Measurements from ENCODE around the gene ELAVL1.
"Not testable (repeated sequence)": the region's sequence is repeated elsewhere in the genome, so short reads cannot be mapped to it uniquely, and the experiment has no call there.

ELAVL1 gene

DNA sequence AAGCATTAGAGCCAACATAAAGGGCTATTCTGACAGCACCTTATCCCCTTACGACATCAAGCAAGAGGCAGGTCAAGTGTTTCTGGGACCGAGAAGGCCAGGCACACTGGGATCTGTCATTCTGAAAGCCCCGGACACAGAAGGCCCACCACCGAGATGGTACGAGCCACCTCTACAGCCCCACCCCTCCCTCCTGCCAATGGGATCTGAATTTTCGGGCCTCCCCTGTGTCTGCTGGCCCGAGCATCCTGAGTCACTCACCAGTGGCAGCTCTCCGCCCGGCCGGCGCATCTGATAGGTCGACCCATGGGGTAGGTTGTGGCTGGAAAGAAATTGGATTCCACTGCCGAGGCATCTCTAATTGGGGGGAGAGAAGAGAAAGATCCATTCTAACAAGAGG is 64.6 kb downstream of the ELAVL1 start:
- Histone ChIP-seq H3K4me3 (no peak overlapping the region), H3K9me3 (no peaks in the 10 kb centered on the region), H3K4me1 (peaks cover 8% of the 10 kb centered on the region), H3K27me3 (ENCODE audit: low read depth) (no peaks in the 10 kb centered on the region), H3K36me3 (replicated peaks) (peaks cover 59% of the 10 kb centered on the region)
- DNase-seq (ENCODE audit: low spot score in 2 of 2), result no peak
- in situ Hi-C loops (cut with MboI; ENCODE audit: low sequenced_read_pairs), result loop anchor here (10.0 kb wide), 1 partner anchor 314 kb away; no protein-coding TSS in a partner anchor

DNA sequence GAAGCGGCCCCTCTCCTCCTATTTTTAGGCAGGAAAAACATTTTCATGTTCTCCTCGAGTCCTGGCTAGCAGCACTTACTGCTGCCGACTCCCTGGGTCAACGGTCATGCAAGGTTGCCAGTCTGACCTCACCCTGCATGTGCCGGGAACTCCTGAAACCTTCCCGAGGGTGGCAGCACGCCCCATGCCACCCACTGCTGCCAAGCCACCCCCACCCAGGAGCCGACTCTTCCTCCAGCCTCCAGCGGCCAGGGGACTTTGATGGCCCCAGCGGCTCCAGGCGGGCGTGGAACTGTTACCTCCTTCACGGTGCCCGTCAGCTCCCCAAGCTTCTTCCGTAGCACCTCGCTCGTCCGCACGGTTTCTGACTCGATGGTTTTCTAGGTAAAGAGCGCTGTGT is 70.7 kb downstream of the ELAVL1 start:
- Histone ChIP-seq H3K4me1 (no peaks in the 10 kb centered on the region), H3K9me3 (no peaks in the 10 kb centered on the region), H3K4me3 (no peak overlapping the region), H3K36me3 (replicated peaks) (peaks cover 90% of the 10 kb centered on the region), H3K27me3 (ENCODE audit: low read depth) (no peaks in the 10 kb centered on the region)
- in situ Hi-C loops (cut with MboI; ENCODE audit: low sequenced_read_pairs), result no loop called here
- no peak for DNase-seq (ENCODE audit: low spot score in 2 of 2)

DNA sequence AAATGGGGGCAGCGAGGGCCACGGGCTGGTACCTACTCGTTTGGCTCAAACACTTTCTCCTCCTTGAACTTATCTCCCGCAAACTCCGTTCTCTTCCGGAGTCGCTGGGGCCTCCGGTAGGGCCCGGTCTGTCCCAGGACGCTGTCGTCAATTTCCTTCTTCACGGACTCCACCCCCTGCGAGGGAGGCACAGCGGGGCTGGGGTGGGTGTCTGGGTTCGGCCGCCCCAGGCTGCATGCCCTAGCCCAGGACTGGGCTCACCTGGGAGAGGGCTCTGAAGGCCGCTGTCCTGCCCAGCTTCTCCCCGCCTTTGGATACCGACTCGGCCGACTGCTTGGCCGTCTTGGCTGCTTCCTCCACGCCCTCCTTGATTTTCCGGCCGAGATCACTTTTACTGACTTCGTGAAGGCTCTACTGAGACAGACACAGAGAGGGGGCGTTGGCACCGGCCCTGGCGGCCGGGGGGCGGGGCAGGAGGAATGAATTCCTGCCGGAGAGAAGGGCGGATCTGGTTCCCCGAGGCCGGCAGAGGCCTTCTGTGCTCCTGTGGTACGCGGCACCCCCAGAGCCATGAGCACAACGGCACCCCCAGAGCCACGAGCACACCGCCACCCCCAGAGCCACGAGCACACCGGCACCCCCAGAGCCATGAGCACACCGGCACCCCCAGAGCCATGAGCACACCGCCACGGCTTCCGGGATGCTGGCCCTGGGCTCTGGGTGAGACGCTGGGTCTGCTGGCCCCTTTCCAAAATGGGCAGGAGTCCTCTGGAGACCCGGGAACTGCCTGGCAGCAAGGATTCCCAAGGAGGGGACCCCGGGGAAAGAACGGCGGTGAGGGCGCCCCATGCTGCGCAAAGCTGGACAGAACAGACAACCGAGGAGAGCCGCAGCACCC is 71.4 kb downstream of the ELAVL1 start:
- Histone ChIP-seq H3K36me3 (replicated peaks) (peaks cover 85% of the 10 kb centered on the region), H3K9me3 (no peaks in the 10 kb centered on the region), H3K4me1 (peaks cover under 1% of the 10 kb centered on the region), H3K27me3 (ENCODE audit: low read depth) (no peaks in the 10 kb centered on the region), H3K4me3 (no peak overlapping the region)
- no peak for DNase-seq (ENCODE audit: low spot score in 2 of 2)
- in situ Hi-C loops (cut with MboI; ENCODE audit: low sequenced_read_pairs), result no loop called here

DNA sequence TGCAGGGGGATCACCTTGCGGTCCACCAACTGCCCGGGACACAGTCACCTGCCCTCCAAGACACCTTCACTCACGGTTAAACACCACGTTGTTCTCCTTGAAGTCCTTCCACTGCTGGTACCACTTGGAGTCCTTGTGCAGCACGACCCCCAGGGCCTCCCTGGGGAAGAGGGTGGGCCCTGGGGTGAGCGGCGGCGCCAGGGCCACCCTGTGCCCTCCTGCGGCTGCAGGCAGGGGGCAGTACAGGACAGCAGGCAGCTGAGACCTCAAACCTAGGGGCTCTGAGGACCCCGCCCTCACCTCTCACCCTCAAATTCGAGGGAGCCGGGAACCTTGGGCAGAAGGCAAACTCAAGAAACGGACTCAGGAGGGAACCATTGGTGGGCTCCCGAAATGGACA is 72.0 kb downstream of the ELAVL1 start:
- in situ Hi-C loops (cut with MboI; ENCODE audit: low sequenced_read_pairs), result no loop called here
- peaks cover 3% of the 10 kb centered on the region for H3K4me1 ChIP-seq
- no peak for DNase-seq (ENCODE audit: low spot score in 2 of 2)
- no peaks in the 10 kb centered on the region for H3K9me3 ChIP-seq
- H3K27me3 ChIP-seq (ENCODE audit: low read depth), result no peaks in the 10 kb centered on the region
- peaks cover 79% of the 10 kb centered on the region for H3K36me3 ChIP-seq (replicated peaks)
- no peak overlapping the region for H3K4me3 ChIP-seq

DNA sequence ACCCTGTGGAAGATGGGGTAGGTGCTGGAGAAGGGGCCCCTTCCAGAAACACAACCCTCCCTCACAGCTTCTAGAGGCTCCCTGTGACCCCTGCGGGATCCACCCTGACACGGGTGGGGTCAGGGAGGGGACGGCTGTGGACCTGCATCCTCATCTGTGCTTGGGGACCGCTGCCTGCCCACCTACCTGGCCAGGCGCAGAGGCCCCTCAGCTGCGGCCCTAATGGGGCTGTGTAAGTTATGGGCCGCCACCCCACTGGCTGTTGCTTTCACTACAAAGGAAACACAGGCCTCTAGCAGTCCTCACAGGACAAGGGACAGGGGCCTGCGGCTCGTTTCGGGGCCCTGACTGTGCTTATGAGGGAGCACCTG is 72.5 kb downstream of the ELAVL1 start:
- Histone ChIP-seq H3K27me3 (ENCODE audit: low read depth) (no peaks in the 10 kb centered on the region), H3K36me3 (replicated peaks) (peaks cover 74% of the 10 kb centered on the region), H3K9me3 (no peaks in the 10 kb centered on the region), H3K4me3 (no peak overlapping the region), H3K4me1 (peaks cover 3% of the 10 kb centered on the region)
- DNase-seq (ENCODE audit: low spot score in 2 of 2), result no peak
- in situ Hi-C loops (cut with MboI; ENCODE audit: low sequenced_read_pairs), result no loop called here

DNA sequence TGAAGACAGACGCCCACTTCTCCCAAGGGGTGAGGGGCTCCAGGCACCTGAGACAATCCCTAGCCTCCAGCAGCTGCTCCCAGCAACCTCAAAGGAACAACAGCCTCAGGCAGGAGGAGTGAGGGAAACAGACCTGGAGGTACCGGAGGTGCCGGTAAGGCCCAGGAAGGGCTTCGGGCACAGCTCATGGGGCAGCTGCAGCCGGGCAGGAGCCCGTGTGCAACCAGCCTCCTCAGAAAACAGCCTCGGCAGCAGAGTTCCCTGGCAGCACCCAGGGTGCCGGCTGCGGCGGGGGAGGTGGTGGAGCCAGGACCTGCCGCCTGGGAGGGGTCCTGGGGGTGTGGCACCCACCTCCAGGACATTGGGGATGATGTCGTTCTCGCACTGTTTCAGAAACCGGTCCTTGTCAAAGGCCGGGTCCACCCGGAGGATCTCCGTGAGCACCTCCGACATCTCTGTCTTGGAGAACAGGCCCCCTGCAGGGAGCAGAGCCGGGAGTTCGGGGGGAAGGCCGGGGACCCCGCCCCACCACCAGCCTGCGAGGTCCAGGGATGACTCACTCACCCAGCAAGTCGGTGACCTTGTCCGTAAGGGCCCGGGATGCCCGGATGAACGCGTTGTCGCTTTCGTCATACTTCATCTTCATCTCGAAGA is 73.0 kb downstream of the ELAVL1 start:
- H3K4me1 ChIP-seq, result peaks cover 3% of the 10 kb centered on the region
- H3K4me3 ChIP-seq, result no peak overlapping the region
- H3K27me3 ChIP-seq (ENCODE audit: low read depth), result no peaks in the 10 kb centered on the region
- peaks cover 69% of the 10 kb centered on the region for H3K36me3 ChIP-seq (replicated peaks)
- no peaks in the 10 kb centered on the region for H3K9me3 ChIP-seq
- in situ Hi-C loops (cut with MboI; ENCODE audit: low sequenced_read_pairs), result no loop called here
- no peak for DNase-seq (ENCODE audit: low spot score in 2 of 2)

DNA sequence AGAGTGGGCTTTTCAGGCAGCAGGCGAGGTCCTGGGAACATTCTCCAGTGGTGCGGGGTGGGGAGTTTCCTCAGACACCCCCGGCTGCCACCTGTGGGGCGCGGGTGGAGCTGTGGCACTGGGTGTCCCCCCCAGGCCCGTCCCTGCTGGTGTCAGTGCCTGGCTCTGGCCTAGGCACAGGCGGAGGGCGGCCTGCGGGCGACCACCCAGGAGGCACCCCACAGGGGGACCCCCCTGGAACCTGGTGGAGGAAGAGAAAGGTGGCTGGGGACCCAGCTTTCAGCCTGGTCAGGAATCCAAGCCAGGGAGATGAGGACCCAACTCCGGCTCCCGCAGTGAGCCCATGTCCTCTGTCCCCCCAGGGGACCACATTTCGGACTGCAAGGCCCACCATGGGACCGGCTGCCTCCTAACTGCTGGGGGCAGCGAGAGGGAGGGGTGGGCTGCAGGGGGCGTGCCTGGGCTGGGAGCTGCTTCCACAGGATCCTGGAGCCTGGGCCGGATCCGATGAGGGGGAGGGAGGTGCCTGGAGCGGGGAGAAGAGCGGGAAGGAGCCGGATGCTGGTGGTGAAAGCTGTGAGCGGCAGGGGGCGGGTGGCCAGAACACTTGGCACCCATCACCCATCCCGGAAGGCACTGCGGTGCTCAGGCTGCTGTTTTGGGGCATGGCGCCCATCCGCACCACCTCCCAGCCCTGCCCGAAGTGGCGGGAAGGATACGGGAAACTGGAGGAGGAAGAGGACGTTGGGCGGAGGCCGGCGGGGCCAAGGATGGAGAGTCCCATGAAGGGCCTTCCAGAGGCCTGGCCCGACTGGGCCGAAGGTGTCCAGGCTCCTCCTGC is 74.0 kb downstream of the ELAVL1 start:
- in situ Hi-C loops (cut with MboI; ENCODE audit: low sequenced_read_pairs), result no loop called here
- H3K27me3 ChIP-seq (ENCODE audit: low read depth), result no peaks in the 10 kb centered on the region
- peaks cover 64% of the 10 kb centered on the region for H3K36me3 ChIP-seq (replicated peaks)
- DNase-seq (ENCODE audit: low spot score in 2 of 2), result no peak
- H3K9me3 ChIP-seq, result no peaks in the 10 kb centered on the region
- H3K4me1 ChIP-seq, result peaks cover 6% of the 10 kb centered on the region
- no peak overlapping the region for H3K4me3 ChIP-seq

DNA sequence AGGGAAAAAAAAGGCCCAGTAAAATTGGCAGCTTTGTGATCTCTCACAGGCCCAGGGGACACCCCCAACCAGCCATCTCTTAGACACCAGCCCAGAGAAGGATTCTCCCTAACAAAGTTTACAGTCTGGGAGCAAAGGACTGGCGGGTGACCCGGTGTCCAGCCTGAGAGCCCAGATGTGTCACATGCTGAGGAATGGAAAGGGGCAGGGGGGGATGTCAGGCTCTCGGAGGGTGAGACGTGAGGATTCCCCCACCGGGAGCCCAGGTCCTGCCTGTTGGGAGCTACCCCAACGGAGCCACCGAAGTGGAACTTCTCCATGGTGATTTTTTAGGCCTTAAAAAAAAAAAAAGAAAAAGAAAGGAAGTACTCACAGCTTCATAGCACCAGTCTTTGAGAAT is 74.7 kb downstream of the ELAVL1 start:
- in situ Hi-C loops (cut with MboI; ENCODE audit: low sequenced_read_pairs), result no loop called here
- Histone ChIP-seq H3K4me1 (peaks cover 9% of the 10 kb centered on the region), H3K36me3 (replicated peaks) (peaks cover 58% of the 10 kb centered on the region)

DNA sequence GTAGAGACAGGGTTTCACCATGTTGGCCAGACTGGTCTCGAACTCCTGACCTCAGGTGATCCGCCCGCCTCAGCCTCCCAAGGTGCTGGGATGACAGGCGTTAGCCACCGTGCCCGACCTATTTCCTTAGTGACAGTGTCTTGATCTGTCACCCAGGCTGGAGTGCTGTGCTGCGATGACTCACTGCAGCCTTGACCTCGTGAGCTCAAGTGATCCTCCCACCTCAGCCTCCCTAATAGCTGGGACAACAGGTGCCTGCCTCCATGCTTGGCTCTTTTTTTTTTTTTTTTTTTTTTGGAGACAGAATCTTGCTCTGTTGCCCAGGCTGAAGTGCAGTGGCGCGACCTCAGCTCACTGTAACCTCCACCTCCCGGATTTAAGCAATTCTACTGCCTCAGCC is 75.4 kb downstream of the ELAVL1 start:
- H3K4me1 ChIP-seq; DNase-seq (ENCODE audit: low spot score in 2 of 2); in situ Hi-C loops (cut with MboI; ENCODE audit: low sequenced_read_pairs); H3K9me3 ChIP-seq; H3K4me3 ChIP-seq; H3K27me3 ChIP-seq (ENCODE audit: low read depth): not testable (repeated sequence)
- peaks cover 51% of the 10 kb centered on the region for H3K36me3 ChIP-seq (replicated peaks)

More for the DNA sequence above, 74.7 kb downstream of the ELAVL1 start:
- Histone ChIP-seq H3K4me3 (no peak overlapping the region), H3K27me3 (ENCODE audit: low read depth) (no peaks in the 10 kb centered on the region), H3K9me3 (no peaks in the 10 kb centered on the region)
- DNase-seq (ENCODE audit: low spot score in 2 of 2), result no peak

DNA sequence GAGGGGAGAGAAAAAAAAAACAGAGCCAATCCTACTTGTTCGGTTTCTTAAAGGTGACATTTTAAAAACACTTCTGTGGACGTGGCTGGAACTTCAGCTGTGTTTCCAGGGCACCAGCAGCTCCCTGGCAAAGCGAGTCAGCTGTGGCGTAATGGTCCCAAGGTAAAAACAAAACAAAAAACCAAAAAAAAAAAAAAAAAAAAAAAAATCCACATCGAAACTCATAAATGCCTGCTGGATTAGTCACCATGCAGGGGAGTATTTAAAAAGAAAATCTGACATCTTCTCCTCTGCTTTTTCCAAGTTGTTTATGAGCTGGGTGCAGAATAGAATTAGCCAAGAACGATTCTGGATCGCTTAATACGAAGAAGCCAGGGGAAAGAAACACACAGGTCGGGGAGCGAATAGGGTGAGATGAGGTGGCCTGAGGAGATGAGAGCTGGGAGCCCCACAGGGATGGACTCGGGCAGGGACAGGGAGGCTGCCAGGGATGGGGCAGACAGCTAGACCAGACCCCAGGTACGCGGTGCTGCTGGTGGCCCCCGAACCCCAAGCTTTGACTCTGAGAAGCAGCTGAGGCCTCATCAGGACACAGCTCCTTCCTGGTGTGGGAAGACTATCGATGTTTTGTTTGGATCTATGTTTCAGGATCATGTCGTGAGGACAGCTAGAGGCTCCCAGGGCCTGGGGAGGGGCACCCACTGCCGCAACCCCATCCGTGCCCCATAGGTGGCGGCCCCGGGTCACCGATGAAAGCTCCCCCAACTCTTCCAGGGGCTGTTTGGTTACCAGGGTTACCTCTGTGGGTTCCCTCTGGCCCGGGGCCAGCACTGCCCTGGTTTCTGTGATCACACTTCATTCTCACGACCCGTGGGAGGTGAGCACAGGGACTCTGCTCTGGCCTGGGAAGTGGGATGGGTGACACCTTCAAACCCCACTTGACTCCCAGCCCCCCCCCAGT is 76.4 kb downstream of the ELAVL1 start:
- in situ Hi-C loops (cut with MboI; ENCODE audit: low sequenced_read_pairs), result no loop called here
- Histone ChIP-seq H3K4me3 (no peak overlapping the region), H3K27me3 (ENCODE audit: low read depth) (no peaks in the 10 kb centered on the region), H3K36me3 (replicated peaks) (peaks cover 41% of the 10 kb centered on the region), H3K4me1 (peaks cover 9% of the 10 kb centered on the region), H3K9me3 (no peaks in the 10 kb centered on the region)
- DNase-seq (ENCODE audit: low spot score in 2 of 2), result peak; percentile 21 to 84

DNA sequence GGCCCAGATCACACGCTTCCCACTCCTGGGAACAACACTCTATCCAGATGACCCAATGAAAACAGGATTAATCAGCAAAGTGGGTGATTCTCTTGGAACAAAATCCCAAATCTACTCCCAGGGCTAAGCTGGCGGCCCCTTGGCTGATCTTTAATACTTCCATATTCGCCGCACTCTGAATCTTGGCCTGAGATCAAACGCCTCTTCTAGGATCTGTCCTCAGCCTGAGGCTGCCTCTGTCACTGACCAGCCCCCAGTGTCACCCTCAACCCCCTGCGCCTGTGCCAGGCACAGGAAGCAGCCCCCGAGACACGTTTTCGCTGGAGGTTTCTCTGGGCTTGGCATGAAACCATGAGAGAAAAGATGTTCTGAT is 77.1 kb downstream of the ELAVL1 start:
- DNase-seq (ENCODE audit: low spot score in 2 of 2), result no peak
- H3K27me3 ChIP-seq (ENCODE audit: low read depth), result no peaks in the 10 kb centered on the region
- no peak overlapping the region for H3K4me3 ChIP-seq
- in situ Hi-C loops (cut with MboI; ENCODE audit: low sequenced_read_pairs), result no loop called here
- H3K9me3 ChIP-seq, result no peaks in the 10 kb centered on the region
- H3K4me1 ChIP-seq, result peaks cover 9% of the 10 kb centered on the region
- H3K36me3 ChIP-seq (replicated peaks), result peaks cover 34% of the 10 kb centered on the region

DNA sequence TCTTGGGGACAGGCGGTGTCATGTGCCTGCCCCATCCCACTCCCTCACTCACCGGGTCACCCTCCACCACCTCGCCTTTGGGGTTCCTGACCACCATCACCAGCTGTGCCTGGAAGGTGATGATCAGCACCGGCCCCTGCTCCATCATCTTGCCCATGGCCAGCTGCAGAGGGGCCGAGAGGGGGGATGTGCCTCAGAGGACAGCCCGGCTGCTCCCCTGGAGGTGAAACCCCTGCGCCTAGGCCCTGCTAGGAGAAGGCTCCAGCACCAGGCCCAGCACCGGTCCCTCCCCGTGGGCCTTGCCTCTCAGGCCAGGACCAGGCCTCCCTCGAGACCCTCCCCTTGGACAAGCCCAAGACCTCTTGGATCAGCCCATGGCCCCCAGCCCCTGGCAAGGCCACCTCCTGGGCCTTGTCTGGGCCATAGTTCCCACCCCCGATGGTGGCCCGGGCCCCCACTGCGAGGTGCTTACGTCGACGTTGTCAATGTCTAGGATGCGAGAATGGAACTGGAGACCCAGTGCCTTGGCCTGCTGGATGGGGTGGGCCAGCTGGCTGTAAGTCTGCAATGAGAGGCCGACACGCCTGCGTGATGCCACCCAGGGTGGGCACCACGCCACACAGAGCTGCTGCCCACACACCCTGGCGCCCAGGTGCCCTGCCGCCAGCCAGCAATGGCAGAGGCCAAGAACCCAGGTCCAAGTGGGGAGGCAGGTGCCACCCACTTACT is 77.7 kb downstream of the ELAVL1 start:
- DNase-seq (ENCODE audit: low spot score in 2 of 2), result peak in 1 of 2 experiments; percentile 12
- Histone ChIP-seq H3K27me3 (ENCODE audit: low read depth) (no peaks in the 10 kb centered on the region), H3K4me1 (peaks cover 9% of the 10 kb centered on the region), H3K4me3 (no peak overlapping the region), H3K36me3 (replicated peaks) (peaks cover 28% of the 10 kb centered on the region), H3K9me3 (no peaks in the 10 kb centered on the region)
- in situ Hi-C loops (cut with MboI; ENCODE audit: low sequenced_read_pairs), result no loop called here
